Measurements from ENCODE around the gene FAM185A.
"Not testable (repeated sequence)": the region's sequence is repeated elsewhere in the genome, so short reads cannot be mapped to it uniquely, and the experiment has no call there.

GRCh38 chr7:102714774-102715522 is 33.9 kb upstream of the FAM185A start:
- TF ChIP-seq CTCF (IDR thresholded peaks at IDR 0.05); POLR2A (IDR thresholded peaks at IDR 0.05; ENCODE audit: low read depth); EP300 (IDR thresholded peaks at IDR 0.05); POLR2AphosphoS5 (IDR thresholded peaks at IDR 0.05): not testable (repeated sequence)
